Measurements from ENCODE around the gene ST6GALNAC2.

GRCh38 chr17:76614912-76615617 is 29.4 kb upstream of the ST6GALNAC2 start:
- TF ChIP-seq, protein P1, sequence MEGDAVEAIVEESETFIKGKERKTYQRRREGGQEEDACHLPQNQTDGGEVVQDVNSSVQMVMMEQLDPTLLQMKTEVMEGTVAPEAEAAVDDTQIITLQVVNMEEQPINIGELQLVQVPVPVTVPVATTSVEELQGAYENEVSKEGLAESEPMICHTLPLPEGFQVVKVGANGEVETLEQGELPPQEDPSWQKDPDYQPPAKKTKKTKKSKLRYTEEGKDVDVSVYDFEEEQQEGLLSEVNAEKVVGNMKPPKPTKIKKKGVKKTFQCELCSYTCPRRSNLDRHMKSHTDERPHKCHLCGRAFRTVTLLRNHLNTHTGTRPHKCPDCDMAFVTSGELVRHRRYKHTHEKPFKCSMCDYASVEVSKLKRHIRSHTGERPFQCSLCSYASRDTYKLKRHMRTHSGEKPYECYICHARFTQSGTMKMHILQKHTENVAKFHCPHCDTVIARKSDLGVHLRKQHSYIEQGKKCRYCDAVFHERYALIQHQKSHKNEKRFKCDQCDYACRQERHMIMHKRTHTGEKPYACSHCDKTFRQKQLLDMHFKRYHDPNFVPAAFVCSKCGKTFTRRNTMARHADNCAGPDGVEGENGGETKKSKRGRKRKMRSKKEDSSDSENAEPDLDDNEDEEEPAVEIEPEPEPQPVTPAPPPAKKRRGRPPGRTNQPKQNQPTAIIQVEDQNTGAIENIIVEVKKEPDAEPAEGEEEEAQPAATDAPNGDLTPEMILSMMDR (conservative IDR thresholded peaks at IDR 0.05; ENCODE audit: low read length): no peak
- no peak for TF ChIP-seq EZH2phosphoT487 (IDR thresholded peaks at IDR 0.05; ENCODE audit: borderline replicate concordance)

All from Loucy (cell line).